Measurements from ENCODE around the gene CHSY3.
A peak's percentile ranks its signal among the peaks of the same experiment; 100 is the strongest.

Gene CHSY3

GRCh38 chr5:130206686-130207085 is 302.4 kb downstream of the CHSY3 start:
- DNase-seq: peak; percentile 13 to 85
- H2BK12ac ChIP-seq (ENCODE audit: low read length): no peak overlapping the region
- no peak overlapping the region for H3K4me3 ChIP-seq (ENCODE audit: low read depth, low read length)
- H3K14ac ChIP-seq (ENCODE audit: low read length): no peak overlapping the region
- no peak overlapping the region for H3K18ac ChIP-seq (ENCODE audit: low read length)
- no peak overlapping the region for H2BK120ac ChIP-seq (ENCODE audit: insufficient read depth, low read length, poor library complexity)
- no peak overlapping the region for H4K8ac ChIP-seq (ENCODE audit: low read depth, low read length)
- no peak overlapping the region for H3K9ac ChIP-seq (ENCODE audit: low read length)
- no peaks in the 10 kb centered on the region for H3K4me1 ChIP-seq (ENCODE audit: control insufficient read depth in 1 of 2, insufficient read depth in 2 of 2, low read length in 2 of 2)
- H3K4me2 ChIP-seq (ENCODE audit: low read length): no peak overlapping the region
- no peaks in the 10 kb centered on the region for H3K36me3 ChIP-seq (ENCODE audit: control insufficient read depth in 1 of 2, insufficient read depth in 2 of 2, low read length in 2 of 2)
- no peaks in the 10 kb centered on the region for H3K79me2 ChIP-seq (ENCODE audit: control insufficient read depth, insufficient read depth, low read length, poor library complexity)
- peaks cover 2% of the 10 kb centered on the region for H3K79me1 ChIP-seq (ENCODE audit: low read length)
- H3K27ac ChIP-seq (ENCODE audit: low read depth, low read length): no peak overlapping the region
- no peak overlapping the region for H3K23ac ChIP-seq (ENCODE audit: low read length)
- no peak overlapping the region for H3K4ac ChIP-seq (ENCODE audit: low read depth, low read length)
- no peak overlapping the region for H2AFZ ChIP-seq (ENCODE audit: insufficient read depth, low read length, poor library complexity)
- H2AK5ac ChIP-seq (ENCODE audit: low read length): no peak overlapping the region
- H3K9me3 ChIP-seq (ENCODE audit: insufficient read depth, low read depth, low read length): peaks cover 2% of the 10 kb centered on the region
- H3K27me3 ChIP-seq (ENCODE audit: insufficient read depth, low read length): no peaks in the 10 kb centered on the region
- no peak overlapping the region for H2BK5ac ChIP-seq (ENCODE audit: low read depth, low read length, poor library complexity)
- no peak overlapping the region for H4K91ac ChIP-seq (ENCODE audit: low read depth, low read length)
- H4K12ac ChIP-seq (ENCODE audit: low read depth, low read length): no peak overlapping the region
- no CpG with 5 or more reads among the region's 2 CpGs for WGBS (ENCODE audit: extremely low coverage, insufficient coverage, insufficient read length)

GRCh38 chr5:130213607-130214006 is 309.3 kb downstream of the CHSY3 start:
- no peaks in the 10 kb centered on the region for H3K27me3 ChIP-seq (ENCODE audit: insufficient read depth, low read length)
- H3K4me3 ChIP-seq (ENCODE audit: low read depth, low read length): no peak overlapping the region
- no peak overlapping the region for H3K4ac ChIP-seq (ENCODE audit: low read depth, low read length)
- no peak overlapping the region for H3K9ac ChIP-seq (ENCODE audit: low read length)
- H2BK12ac ChIP-seq (ENCODE audit: low read length): no peak overlapping the region
- H3K36me3 ChIP-seq (ENCODE audit: control insufficient read depth in 1 of 2, insufficient read depth in 2 of 2, low read length in 2 of 2): no peaks in the 10 kb centered on the region
- H4K8ac ChIP-seq (ENCODE audit: low read depth, low read length): no peak overlapping the region
- no peak overlapping the region for H3K23ac ChIP-seq (ENCODE audit: low read length)
- H2BK5ac ChIP-seq (ENCODE audit: low read depth, low read length, poor library complexity): no peak overlapping the region
- no peak overlapping the region for H2AFZ ChIP-seq (ENCODE audit: insufficient read depth, low read length, poor library complexity)
- no CpG with 5 or more reads among the region's 3 CpGs for WGBS (ENCODE audit: extremely low coverage, insufficient coverage, insufficient read length)
- H3K79me1 ChIP-seq (ENCODE audit: low read length): no peaks in the 10 kb centered on the region
- no peaks in the 10 kb centered on the region for H3K9me3 ChIP-seq (ENCODE audit: insufficient read depth, low read depth, low read length)
- no peaks in the 10 kb centered on the region for H3K4me1 ChIP-seq (ENCODE audit: control insufficient read depth in 1 of 2, insufficient read depth in 2 of 2, low read length in 2 of 2)
- peak; percentile 10 to 93 for DNase-seq
- H3K27ac ChIP-seq (ENCODE audit: low read depth, low read length): no peak overlapping the region
- no peak overlapping the region for H3K4me2 ChIP-seq (ENCODE audit: low read length)
- no peaks in the 10 kb centered on the region for H3K79me2 ChIP-seq (ENCODE audit: control insufficient read depth, insufficient read depth, low read length, poor library complexity)
- no peak overlapping the region for H2AK5ac ChIP-seq (ENCODE audit: low read length)
- H3K14ac ChIP-seq (ENCODE audit: low read length): no peak overlapping the region
- no peak overlapping the region for H2BK120ac ChIP-seq (ENCODE audit: insufficient read depth, low read length, poor library complexity)
- no peak overlapping the region for H3K18ac ChIP-seq (ENCODE audit: low read length)
- no peak overlapping the region for H4K12ac ChIP-seq (ENCODE audit: low read depth, low read length)
- H4K91ac ChIP-seq (ENCODE audit: low read depth, low read length): no peak overlapping the region

- WGBS (ENCODE audit: extremely low coverage, insufficient coverage, insufficient read length): no CpG with 5 or more reads among the region's 2 CpGs
These were observed 312.0 kb downstream of the CHSY3 start for GRCh38 chr5:130216286-130216685.

GRCh38 chr5:130222573-130222972 is 318.3 kb downstream of the CHSY3 start:
- no peak overlapping the region for H4K91ac ChIP-seq (ENCODE audit: low read depth, low read length)
- no peak overlapping the region for H2BK5ac ChIP-seq (ENCODE audit: low read depth, low read length, poor library complexity)
- no peak overlapping the region for H3K23ac ChIP-seq (ENCODE audit: low read length)
- H3K9me3 ChIP-seq (ENCODE audit: insufficient read depth, low read depth, low read length): no peaks in the 10 kb centered on the region
- H3K79me1 ChIP-seq (ENCODE audit: low read length): no peaks in the 10 kb centered on the region
- H2AFZ ChIP-seq (ENCODE audit: insufficient read depth, low read length, poor library complexity): no peak overlapping the region
- DNase-seq: no peak
- no peak overlapping the region for H3K4me2 ChIP-seq (ENCODE audit: low read length)
- H2BK120ac ChIP-seq (ENCODE audit: insufficient read depth, low read length, poor library complexity): no peak overlapping the region
- no peak overlapping the region for H3K4ac ChIP-seq (ENCODE audit: low read depth, low read length)
- no peak overlapping the region for H3K9ac ChIP-seq (ENCODE audit: low read length)
- no peaks in the 10 kb centered on the region for H3K36me3 ChIP-seq (ENCODE audit: control insufficient read depth in 1 of 2, insufficient read depth in 2 of 2, low read length in 2 of 2)
- H2BK12ac ChIP-seq (ENCODE audit: low read length): no peak overlapping the region
- no peak overlapping the region for H3K18ac ChIP-seq (ENCODE audit: low read length)
- H3K4me3 ChIP-seq (ENCODE audit: low read depth, low read length): no peak overlapping the region
- no peak overlapping the region for H4K12ac ChIP-seq (ENCODE audit: low read depth, low read length)
- H2AK5ac ChIP-seq (ENCODE audit: low read length): no peak overlapping the region
- no peak overlapping the region for H3K14ac ChIP-seq (ENCODE audit: low read length)
- H3K27me3 ChIP-seq (ENCODE audit: insufficient read depth, low read length): no peaks in the 10 kb centered on the region
- no peak overlapping the region for H4K8ac ChIP-seq (ENCODE audit: low read depth, low read length)
- H3K4me1 ChIP-seq (ENCODE audit: control insufficient read depth in 1 of 2, insufficient read depth in 2 of 2, low read length in 2 of 2): no peaks in the 10 kb centered on the region
- H3K79me2 ChIP-seq (ENCODE audit: control insufficient read depth, insufficient read depth, low read length, poor library complexity): no peaks in the 10 kb centered on the region
- H3K27ac ChIP-seq (ENCODE audit: low read depth, low read length): no peak overlapping the region

More at GRCh38 chr5:130216286-130216685, 312.0 kb downstream of the CHSY3 start:
- Histone ChIP-seq H3K79me2 (ENCODE audit: control insufficient read depth, insufficient read depth, low read length, poor library complexity) (no peaks in the 10 kb centered on the region), H3K9me3 (ENCODE audit: insufficient read depth, low read depth, low read length) (no peaks in the 10 kb centered on the region), H3K27ac (ENCODE audit: low read depth, low read length) (no peak overlapping the region), H3K23ac (ENCODE audit: low read length) (no peak overlapping the region), H4K8ac (ENCODE audit: low read depth, low read length) (no peak overlapping the region), H4K12ac (ENCODE audit: low read depth, low read length) (no peak overlapping the region), H3K9ac (ENCODE audit: low read length) (no peak overlapping the region), H2AFZ (ENCODE audit: insufficient read depth, low read length, poor library complexity) (no peak overlapping the region), H3K4me1 (ENCODE audit: control insufficient read depth in 1 of 2, insufficient read depth in 2 of 2, low read length in 2 of 2) (no peaks in the 10 kb centered on the region), H3K79me1 (ENCODE audit: low read length) (no peaks in the 10 kb centered on the region), H3K36me3 (ENCODE audit: control insufficient read depth in 1 of 2, insufficient read depth in 2 of 2, low read length in 2 of 2) (no peaks in the 10 kb centered on the region), H2BK12ac (ENCODE audit: low read length) (no peak overlapping the region), H2AK5ac (ENCODE audit: low read length) (no peak overlapping the region), H2BK120ac (ENCODE audit: insufficient read depth, low read length, poor library complexity) (no peak overlapping the region), H2BK5ac (ENCODE audit: low read depth, low read length, poor library complexity) (no peak overlapping the region), H3K4ac (ENCODE audit: low read depth, low read length) (no peak overlapping the region), H3K18ac (ENCODE audit: low read length) (no peak overlapping the region), H3K14ac (ENCODE audit: low read length) (no peak overlapping the region), H3K4me2 (ENCODE audit: low read length) (no peak overlapping the region), H4K91ac (ENCODE audit: low read depth, low read length) (no peak overlapping the region), H3K4me3 (ENCODE audit: low read depth, low read length) (no peak overlapping the region), H3K27me3 (ENCODE audit: insufficient read depth, low read length) (no peaks in the 10 kb centered on the region)
- no peak for DNase-seq
